PC-9 (cell line): Measurements from ENCODE around the gene HMOX1.

Source experiments
- EZH2 ChIP-seq: fragments of 200-600 bp; sonication (generic); IDR thresholded peaks from 2 replicates; pipeline ENCODE4 v1.8.0; 2017; ENCODE audit warnings: antibody characterized with exemption, low read depth
- TF ChIP-seq, protein P1 (sequence below): fragments of 200-600 bp; sonication (generic); conservative IDR thresholded peaks from 2 replicates; pipeline ENCODE4 v1.6.1; 2017; ENCODE audit warnings: mixed run types, antibody characterized with exemption, mild to moderate bottlenecking, moderate library complexity

DNA sequence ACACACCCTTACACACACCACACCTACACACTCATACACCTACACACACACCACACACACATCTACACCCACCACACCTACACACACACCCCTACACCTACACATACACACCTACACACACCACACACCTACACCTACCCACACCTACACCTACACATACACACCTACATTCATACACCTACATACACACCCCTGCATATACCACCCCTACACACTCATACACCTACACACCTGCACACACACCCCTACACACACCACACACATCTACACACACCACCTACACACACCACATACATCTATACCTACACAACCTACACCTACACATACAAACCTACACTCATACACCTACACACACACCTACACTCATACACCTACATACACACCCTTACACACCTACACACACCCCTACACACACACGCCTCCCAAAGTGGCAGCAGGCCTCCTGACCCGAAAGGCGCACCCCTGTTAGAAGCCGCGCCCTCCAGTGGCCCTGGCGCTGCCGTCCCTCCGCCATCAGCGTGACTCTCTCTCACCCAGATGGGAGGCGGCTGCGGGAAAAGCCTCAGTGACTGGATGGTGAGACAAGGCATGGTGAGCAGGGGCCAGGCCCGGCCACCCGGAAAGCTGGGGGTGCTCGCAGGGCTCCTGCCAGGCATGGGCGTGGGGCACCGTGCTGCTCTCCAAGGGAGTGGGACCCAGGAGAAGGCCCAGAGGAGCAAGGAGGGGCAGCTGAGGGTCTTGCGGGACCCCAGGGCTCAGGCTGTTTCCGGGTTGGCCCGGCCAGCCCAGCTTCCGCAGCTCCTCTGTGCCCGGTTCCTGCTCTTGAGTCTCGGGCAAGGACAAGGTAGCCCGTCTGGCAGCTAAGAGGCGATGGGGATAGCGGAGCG lies 37.0 kb upstream of the HMOX1 start:
- TF ChIP-seq, protein P1, sequence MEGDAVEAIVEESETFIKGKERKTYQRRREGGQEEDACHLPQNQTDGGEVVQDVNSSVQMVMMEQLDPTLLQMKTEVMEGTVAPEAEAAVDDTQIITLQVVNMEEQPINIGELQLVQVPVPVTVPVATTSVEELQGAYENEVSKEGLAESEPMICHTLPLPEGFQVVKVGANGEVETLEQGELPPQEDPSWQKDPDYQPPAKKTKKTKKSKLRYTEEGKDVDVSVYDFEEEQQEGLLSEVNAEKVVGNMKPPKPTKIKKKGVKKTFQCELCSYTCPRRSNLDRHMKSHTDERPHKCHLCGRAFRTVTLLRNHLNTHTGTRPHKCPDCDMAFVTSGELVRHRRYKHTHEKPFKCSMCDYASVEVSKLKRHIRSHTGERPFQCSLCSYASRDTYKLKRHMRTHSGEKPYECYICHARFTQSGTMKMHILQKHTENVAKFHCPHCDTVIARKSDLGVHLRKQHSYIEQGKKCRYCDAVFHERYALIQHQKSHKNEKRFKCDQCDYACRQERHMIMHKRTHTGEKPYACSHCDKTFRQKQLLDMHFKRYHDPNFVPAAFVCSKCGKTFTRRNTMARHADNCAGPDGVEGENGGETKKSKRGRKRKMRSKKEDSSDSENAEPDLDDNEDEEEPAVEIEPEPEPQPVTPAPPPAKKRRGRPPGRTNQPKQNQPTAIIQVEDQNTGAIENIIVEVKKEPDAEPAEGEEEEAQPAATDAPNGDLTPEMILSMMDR = no peak
- no peak for TF ChIP-seq EZH2
